Measurements from ENCODE around the gene ANKMY1.

DNA sequence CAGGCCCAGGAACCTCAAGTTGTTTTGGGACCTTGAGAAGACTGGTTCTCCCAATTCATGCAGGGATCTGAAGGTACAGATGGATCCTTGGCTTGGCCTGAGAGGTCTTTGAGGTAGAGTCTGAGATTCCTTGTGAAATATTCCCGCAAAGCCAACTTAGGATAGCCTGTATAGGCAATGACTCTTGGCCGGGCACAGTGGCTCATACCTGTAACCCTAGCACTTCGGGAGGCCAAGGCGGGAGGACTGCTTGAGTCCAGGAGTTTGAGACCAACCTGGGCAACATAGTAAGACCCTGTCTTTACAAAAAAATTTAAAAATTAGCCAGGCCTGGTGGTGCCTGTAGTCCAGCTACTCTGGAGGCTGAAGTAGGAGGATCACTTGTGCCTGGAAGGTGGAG is 40.4 kb downstream of the ANKMY1 start:
- no peak for TF ChIP-seq POLR2A (IDR thresholded peaks at IDR 0.05)
- TF ChIP-seq, protein P1, sequence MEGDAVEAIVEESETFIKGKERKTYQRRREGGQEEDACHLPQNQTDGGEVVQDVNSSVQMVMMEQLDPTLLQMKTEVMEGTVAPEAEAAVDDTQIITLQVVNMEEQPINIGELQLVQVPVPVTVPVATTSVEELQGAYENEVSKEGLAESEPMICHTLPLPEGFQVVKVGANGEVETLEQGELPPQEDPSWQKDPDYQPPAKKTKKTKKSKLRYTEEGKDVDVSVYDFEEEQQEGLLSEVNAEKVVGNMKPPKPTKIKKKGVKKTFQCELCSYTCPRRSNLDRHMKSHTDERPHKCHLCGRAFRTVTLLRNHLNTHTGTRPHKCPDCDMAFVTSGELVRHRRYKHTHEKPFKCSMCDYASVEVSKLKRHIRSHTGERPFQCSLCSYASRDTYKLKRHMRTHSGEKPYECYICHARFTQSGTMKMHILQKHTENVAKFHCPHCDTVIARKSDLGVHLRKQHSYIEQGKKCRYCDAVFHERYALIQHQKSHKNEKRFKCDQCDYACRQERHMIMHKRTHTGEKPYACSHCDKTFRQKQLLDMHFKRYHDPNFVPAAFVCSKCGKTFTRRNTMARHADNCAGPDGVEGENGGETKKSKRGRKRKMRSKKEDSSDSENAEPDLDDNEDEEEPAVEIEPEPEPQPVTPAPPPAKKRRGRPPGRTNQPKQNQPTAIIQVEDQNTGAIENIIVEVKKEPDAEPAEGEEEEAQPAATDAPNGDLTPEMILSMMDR (IDR thresholded peaks at IDR 0.05), result no peak
